Psoas muscle (tissue), 8 donors: ENCODE results near the gene VPS54. TPM values are rescaled to one million over a fixed set of nuclear protein-coding genes. Genes with fewer than 3 reads are reported as not detected.

ENCODE experiments used
- ATAC-seq, 4 donors: fragments of 200-7000 bp; cut with Tn5 transposase; one replicate each; pipeline ENCODE4 v1.9.1; 2020; ENCODE audit warnings: moderate library complexity in 3 of 4, mild to moderate bottlenecking in 2 of 4
- DNase-seq, 2 donors: peaks; one replicate each; pipeline ENCODE4 v3.0.0-alpha.2; 2020
- H3K27ac ChIP-seq: fragments of 200-600 bp; one replicate; pipeline ENCODE4 v1.8.0; 2022
- H3K27me3 ChIP-seq, 3 donors: fragments of 200-600 bp in 1 of 3; one replicate each; pipeline versions ENCODE4 v1.6.1 to v1.8.0; 2013 to 2022; ENCODE audit warnings: low read length in 2 of 3, mild to moderate bottlenecking in 2 of 3, moderate library complexity in 1 of 3; ENCODE audit not compliant: insufficient read depth in 3 of 3
- H3K36me3 ChIP-seq, 2 donors: fragments of 200-600 bp in 1 of 2; one replicate each; pipeline versions ENCODE4 v1.6.1 to v1.8.0; 2013 to 2022; ENCODE audit warnings: low read depth in 1 of 2, mild to moderate bottlenecking in 1 of 2, moderate library complexity in 1 of 2; ENCODE audit not compliant: insufficient read depth in 1 of 2
- H3K4me1 ChIP-seq: fragments of 200-600 bp; one replicate; pipeline ENCODE4 v1.8.0; 2022
- H3K4me3 ChIP-seq: fragments of 200-600 bp; one replicate; pipeline ENCODE4 v1.8.0; 2022; ENCODE audit warnings: mild to moderate bottlenecking
- H3K9me3 ChIP-seq: fragments of 200-600 bp; one replicate; pipeline ENCODE4 v1.8.0; 2022
- WGBS, 3 donors: extraction: QIAGEN DNeasy Blood & Tissue Kit; methylation state at CpG; one replicate each; pipeline versions ENCODE4 v1.1.6 to v1.1.7; 2013; 5-methylcytosine and 5-hydroxymethylcytosine counted together
- intact Hi-C, 2 donors: fragments of 100-400 bp; cut with DNase I; formaldehyde crosslinking; loops; one replicate each; pipeline versions ENCODE4 v1.11.0 to v1.14.2; 2022
- polyA plus RNA-seq, 3 donors: library from polyadenylated mRNA; stranded (reverse); fragments of 200-250 nt; gene quantifications; one replicate each; pipeline ENCODE4 v1.2.3, GENCODE V29; 2013
- total RNA-seq, 4 donors: library from RNA; stranded (reverse); fragmentation: NEBNext Ultra II Directional in 2 of 4; extraction: Animal tissue kit (Norgen Biotek cat#: 25700) in 2 of 4; gene quantifications; one replicate each; pipeline versions ENCODE4 v1.2.1 to v1.2.4, GENCODE V29; 2021 to 2023
- TF ChIP-seq, protein P1 (sequence below): fragments of 200-600 bp; IDR thresholded peaks from one replicate; pipeline ENCODE4 v1.8.0; 2022; ENCODE audit warnings: antibody characterized with exemption
- donor health status: healthy with polysubstance abuse.
- donor health status: DM: no; HTN: no; CAD: no; lungs with moderate emphysema.
- donor health status: Bipolar disorder and iron deficiency.
- donor health status: healthy.
- donor health status: DM: yes; HTN: yes; CAD: no.
- donor health status: DM: no; HTN: no; CAD: no.
- donor health status: DM: no; HTN: no; CAD: no.
- donor health status: DM: yes; HTN: yes; CAD: no.

Gene VPS54
- total and polyA plus RNA-seq, 7 donors, result 5.1 to 9.9 (median 8.2) TPM

DNA sequence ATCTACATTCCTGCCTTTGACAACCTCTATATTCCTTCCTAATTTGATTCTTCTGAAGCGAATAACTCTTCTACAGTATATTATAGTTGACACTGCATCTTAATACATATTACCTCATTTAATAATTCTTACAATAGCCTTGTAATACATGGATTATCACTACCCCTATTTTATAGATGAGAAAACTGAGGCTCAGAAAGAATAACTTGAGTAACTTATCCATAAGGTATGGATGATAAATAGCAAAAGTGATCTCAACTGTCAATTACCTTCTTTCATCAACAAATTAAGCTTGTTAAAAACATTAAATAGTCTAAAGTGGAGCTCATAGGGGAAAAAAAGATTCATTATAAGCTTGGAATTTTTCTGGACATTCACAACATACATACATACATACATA lies 4.6 kb downstream of the VPS54 start:
- DNase-seq, result no peak
- Histone ChIP-seq H3K27ac (no peak overlapping the region), H3K27me3 (no peaks in the 10 kb centered on the region), H3K9me3 (no peaks in the 10 kb centered on the region), H3K4me1 (peaks cover 45% of the 10 kb centered on the region), H3K4me3 (no peak overlapping the region), H3K36me3 (no peaks in the 10 kb centered on the region)
- TF ChIP-seq, protein P1, sequence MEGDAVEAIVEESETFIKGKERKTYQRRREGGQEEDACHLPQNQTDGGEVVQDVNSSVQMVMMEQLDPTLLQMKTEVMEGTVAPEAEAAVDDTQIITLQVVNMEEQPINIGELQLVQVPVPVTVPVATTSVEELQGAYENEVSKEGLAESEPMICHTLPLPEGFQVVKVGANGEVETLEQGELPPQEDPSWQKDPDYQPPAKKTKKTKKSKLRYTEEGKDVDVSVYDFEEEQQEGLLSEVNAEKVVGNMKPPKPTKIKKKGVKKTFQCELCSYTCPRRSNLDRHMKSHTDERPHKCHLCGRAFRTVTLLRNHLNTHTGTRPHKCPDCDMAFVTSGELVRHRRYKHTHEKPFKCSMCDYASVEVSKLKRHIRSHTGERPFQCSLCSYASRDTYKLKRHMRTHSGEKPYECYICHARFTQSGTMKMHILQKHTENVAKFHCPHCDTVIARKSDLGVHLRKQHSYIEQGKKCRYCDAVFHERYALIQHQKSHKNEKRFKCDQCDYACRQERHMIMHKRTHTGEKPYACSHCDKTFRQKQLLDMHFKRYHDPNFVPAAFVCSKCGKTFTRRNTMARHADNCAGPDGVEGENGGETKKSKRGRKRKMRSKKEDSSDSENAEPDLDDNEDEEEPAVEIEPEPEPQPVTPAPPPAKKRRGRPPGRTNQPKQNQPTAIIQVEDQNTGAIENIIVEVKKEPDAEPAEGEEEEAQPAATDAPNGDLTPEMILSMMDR, result no peak
- 97 to 98% (median 98%) methylated on average over 1 of the region's 1 CpG for WGBS, 3 donors
- intact Hi-C loops, result no loop called here
- no peak for ATAC-seq

DNA sequence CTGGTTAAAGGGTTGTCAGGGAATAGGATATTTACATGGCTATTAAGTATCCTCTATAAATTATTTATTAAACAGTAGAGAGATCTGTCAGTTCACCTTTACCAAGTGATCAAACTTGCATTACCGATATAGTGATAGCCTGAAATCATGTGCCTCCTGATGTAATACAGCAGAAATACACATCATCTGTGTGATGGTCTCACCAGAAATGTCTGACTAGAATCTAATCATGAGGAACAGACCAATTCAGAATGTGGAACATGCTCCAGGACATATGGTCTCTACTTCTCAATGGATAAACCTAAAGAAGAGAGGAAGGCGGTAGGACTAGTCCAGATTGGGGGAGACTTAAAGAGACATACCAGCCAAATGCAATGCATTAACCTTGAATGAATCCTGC lies 6.2 kb downstream of the VPS54 start:
- Histone ChIP-seq H3K4me1 (peaks cover 45% of the 10 kb centered on the region), H3K27ac (no peak overlapping the region), H3K9me3 (no peaks in the 10 kb centered on the region), H3K27me3 (no peaks in the 10 kb centered on the region), H3K36me3 (no peaks in the 10 kb centered on the region), H3K4me3 (no peak overlapping the region)
- DNase-seq (no peak), ATAC-seq (no peak)
- WGBS, 3 donors, result 75 to 90% (median 84%) methylated on average over 2 of the region's 2 CpGs
- TF ChIP-seq, protein P1, result no peak
- intact Hi-C loops, result no loop called here

DNA sequence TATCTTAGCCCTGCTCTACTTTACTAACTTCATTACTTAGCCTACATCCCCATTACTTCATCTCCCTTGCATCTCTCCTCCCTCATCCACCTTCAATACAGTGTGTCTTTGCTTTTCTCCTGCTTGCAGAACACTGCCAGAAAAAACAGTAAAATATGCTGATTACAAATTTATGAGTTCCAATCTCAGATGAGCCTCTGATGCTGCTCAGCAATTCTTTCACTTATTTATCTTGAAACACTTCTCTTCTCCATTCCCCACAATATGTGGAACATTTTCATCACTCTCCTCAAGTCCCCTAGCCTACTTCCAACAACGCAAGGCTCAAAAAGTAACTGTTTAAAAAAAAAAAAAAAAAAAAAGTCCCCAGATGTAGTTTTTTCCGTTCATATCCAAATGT lies 7.1 kb downstream of the VPS54 start:
- Histone ChIP-seq H3K4me1 (peaks cover 39% of the 10 kb centered on the region), H3K27me3 (no peaks in the 10 kb centered on the region), H3K4me3 (no peak overlapping the region), H3K36me3 (no peaks in the 10 kb centered on the region), H3K27ac (no peak overlapping the region), H3K9me3 (no peaks in the 10 kb centered on the region)
- TF ChIP-seq, protein P1, result no peak
- DNase-seq (no peak), ATAC-seq (no peak)
- 54 to 86% (median 86%) methylated on average over 2 of the region's 2 CpGs for WGBS, 3 donors
- intact Hi-C loops, result no loop called here

DNA sequence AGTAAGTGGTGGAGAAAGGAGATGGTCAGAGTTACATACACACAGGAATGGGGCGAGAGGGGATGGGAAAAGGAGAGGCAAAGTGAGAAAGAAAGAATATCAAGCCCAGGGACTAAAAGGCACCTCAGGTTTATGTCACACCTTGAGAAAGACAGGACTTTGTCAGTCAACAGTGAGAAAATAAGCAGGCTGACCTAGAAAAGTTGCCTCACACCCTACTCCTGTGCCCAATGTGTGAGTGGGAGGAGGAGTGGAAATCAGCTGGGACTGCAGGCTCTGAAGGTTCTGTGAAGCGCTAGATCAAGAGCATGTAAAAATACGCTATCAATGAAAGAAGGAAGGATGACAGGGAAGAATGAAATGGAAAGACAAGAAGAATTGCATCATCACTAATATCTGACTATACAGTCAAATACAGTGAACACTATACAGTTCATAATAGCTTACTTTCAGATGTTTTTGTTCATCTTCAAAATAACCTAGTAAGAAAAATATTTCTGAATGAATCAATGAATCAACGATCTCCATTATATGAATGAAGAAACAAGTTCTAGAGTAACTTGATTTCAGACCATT lies 10.7 kb downstream of the VPS54 start:
- ATAC-seq, result peak in 3 of 4 donors; percentile 25 to 53 (median 33)
- TF ChIP-seq, protein P1, result no peak
- 94 to 98% (median 97%) methylated on average over 4 of the region's 4 CpGs for WGBS, 3 donors
- peaks cover 12% of the 10 kb centered on the region for H3K4me1 ChIP-seq
- no peak overlapping the region for H3K4me3 ChIP-seq
- no peaks in the 10 kb centered on the region for H3K27me3 ChIP-seq
- DNase-seq, result no peak
- H3K36me3 ChIP-seq, result no peaks in the 10 kb centered on the region
- H3K27ac ChIP-seq, result no peak overlapping the region
- intact Hi-C loops, result loop anchor here in 1 of 2 donors (5.0 kb wide), 1 partner anchor 644 kb away; the partner anchor contains the start of gene SERTAD2
- H3K9me3 ChIP-seq, result no peaks in the 10 kb centered on the region

DNA sequence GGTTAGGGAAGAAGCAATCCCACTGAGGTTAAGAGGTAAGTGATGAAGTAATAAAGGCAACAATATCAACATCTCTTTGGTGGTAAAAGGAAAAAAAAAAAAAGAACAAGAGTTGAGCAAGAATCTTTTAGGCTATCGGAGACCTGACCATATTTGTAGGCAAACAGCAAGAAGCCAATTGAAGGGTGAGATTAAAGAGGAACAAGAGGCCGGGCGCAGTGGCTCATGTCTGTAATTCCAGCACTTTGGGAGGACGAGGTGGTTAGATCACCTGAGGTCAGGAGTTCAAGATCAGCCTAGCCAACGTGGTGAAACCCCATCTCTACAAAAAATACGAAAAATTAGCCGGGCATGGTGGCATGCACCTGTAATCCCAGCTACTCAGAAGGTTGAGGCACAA lies 11.3 kb downstream of the VPS54 start:
- no peaks in the 10 kb centered on the region for H3K9me3 ChIP-seq
- intact Hi-C loops, result loop anchor here in 1 of 2 donors (5.0 kb wide), 1 partner anchor 644 kb away; the partner anchor contains the start of gene SERTAD2
- no peak overlapping the region for H3K4me3 ChIP-seq
- peaks cover 15% of the 10 kb centered on the region for H3K4me1 ChIP-seq
- TF ChIP-seq, protein P1, result no peak
- DNase-seq (no peak), ATAC-seq (no peak)
- H3K27ac ChIP-seq, result no peak overlapping the region
- 83 to 91% (median 89%) methylated on average over 7 of the region's 7 CpGs for WGBS, 3 donors
- H3K36me3 ChIP-seq, result no peaks in the 10 kb centered on the region
- H3K27me3 ChIP-seq, result no peaks in the 10 kb centered on the region
